Thoracic aorta (tissue), 2 donors: Measurements from ENCODE around the gene TSKS. TPM values are rescaled to one million over a fixed set of nuclear protein-coding genes. Genes with fewer than 3 reads are reported as not detected.

Experiments used
- ATAC-seq: fragments of 150-250 bp; one replicate; pipeline ENCODE4 v1.8.0; 2017; ENCODE audit warnings: low read depth; ENCODE audit not compliant: insufficient number of reproducible peaks, low FRiP score
- DNase-seq: peaks from one replicate; pipeline ENCODE4 v3.0.0-alpha.2; 2020; ENCODE audit warnings: low spot score
- H3K27ac ChIP-seq, 2 donors: fragments of 200-600 bp; sonication (generic); 1 replicate in 1 of 2; 2 replicates in 1 of 2; pipeline ENCODE4 v1.5.1; 2016; ENCODE audit warnings: mild to moderate bottlenecking in 2 of 2, moderate library complexity in 2 of 2
- H3K27me3 ChIP-seq: fragments of 200-600 bp; sonication (generic); replicated peaks from 2 replicates; pipeline ENCODE4 v1.6.0; 2016; ENCODE audit warnings: mild to moderate bottlenecking; ENCODE audit not compliant: insufficient read depth
- H3K36me3 ChIP-seq: fragments of 200-600 bp; sonication (generic); one replicate; pipeline ENCODE4 v1.5.1; 2016
- H3K4me1 ChIP-seq, 2 donors: fragments of 200-600 bp; sonication (generic); 1 replicate in 1 of 2; 2 replicates in 1 of 2; pipeline versions ENCODE4 v1.5.1 to v1.6.0; 2016; ENCODE audit warnings: low read depth in 2 of 2, mild to moderate bottlenecking in 1 of 2; ENCODE audit not compliant: control insufficient read depth in 1 of 2
- H3K4me3 ChIP-seq: fragments of 200-600 bp; sonication (generic); 2 replicates; pipeline ENCODE4 v1.5.1; 2016; ENCODE audit warnings: mild to moderate bottlenecking
- H3K9me3 ChIP-seq: fragments of 200-600 bp; sonication (generic); 2 replicates; pipeline ENCODE4 v1.5.1; 2016
- CTCF ChIP-seq: fragments of 200-600 bp; sonication (generic); IDR thresholded peaks from one replicate; pipeline ENCODE4 v1.5.1; 2019; ENCODE audit warnings: antibody characterized with exemption
- total RNA-seq, 2 donors: library from RNA; depleted of rRNA; stranded (reverse); fragments of >200 nt; gene quantifications; one replicate each; pipeline versions ENCODE4 v1.1.0 to v1.2.3, GENCODE V29; 2016

Gene TSKS
- total RNA-seq, 2 donors from 2014 or later = not detected

GRCh38 chr19:49808711-49809159 is 45.6 kb upstream of the TSKS start:
- peak; percentile 10 for ATAC-seq
- H3K27ac ChIP-seq = peak overlapping the region; percentile 69 to 73
- peaks cover 14% of the 10 kb centered on the region for H3K36me3 ChIP-seq
- peak; percentile 90 for DNase-seq
- peak overlapping the region; percentile 95 for H3K4me3 ChIP-seq
- TF ChIP-seq CTCF = no peak
- H3K4me1 ChIP-seq = peaks cover 8 to 25% of the 10 kb centered on the region in 2 donors
- no peaks in the 10 kb centered on the region for H3K9me3 ChIP-seq
- H3K27me3 ChIP-seq = no peaks in the 10 kb centered on the region

- Histone ChIP-seq H3K36me3 (peaks cover 17% of the 10 kb centered on the region), H3K9me3 (no peaks in the 10 kb centered on the region), H3K4me3 (peak overlapping the region; percentile 95), H3K4me1 (peaks cover 8 to 25% of the 10 kb centered on the region in 2 donors), H3K27me3 (no peaks in the 10 kb centered on the region), H3K27ac (peak overlapping the region in 1 of 2 donors; percentile 69)
- TF ChIP-seq CTCF = no peak
- ATAC-seq (no peak), DNase-seq (no peak)
Measured at GRCh38 chr19:49807904-49808675, 45.0 kb upstream of the TSKS start.

GRCh38 chr19:49807058-49807903 is 44.2 kb upstream of the TSKS start:
- Histone ChIP-seq H3K27ac (no peak overlapping the region), H3K36me3 (peaks cover 20% of the 10 kb centered on the region), H3K4me3 (no peak overlapping the region), H3K4me1 (peaks cover 5 to 17% of the 10 kb centered on the region in 2 donors), H3K9me3 (no peaks in the 10 kb centered on the region), H3K27me3 (no peaks in the 10 kb centered on the region)
- DNase-seq (no peak), ATAC-seq (no peak)
- TF ChIP-seq CTCF = no peak

GRCh38 chr19:49806620-49806959 is 43.5 kb upstream of the TSKS start:
- Histone ChIP-seq H3K9me3 (no peaks in the 10 kb centered on the region), H3K27me3 (no peaks in the 10 kb centered on the region), H3K4me3 (no peak overlapping the region), H3K4me1 (peaks cover 5 to 24% of the 10 kb centered on the region in 2 donors), H3K27ac (no peak overlapping the region), H3K36me3 (peaks cover 20% of the 10 kb centered on the region)
- DNase-seq (no peak), ATAC-seq (no peak)
- TF ChIP-seq CTCF = no peak
